DND-41 (cell line): ENCODE results near the gene MOV10L1.

ENCODE experiments used
- ATAC-seq: fragments of 200-7000 bp; cut with Tn5 transposase; 3 replicates; pipeline ENCODE4 v1.9.1; 2021; ENCODE audit warnings: low read depth; ENCODE audit not compliant: insufficient read depth
- DNase-seq: peaks from one replicate; pipeline ENCODE4 v3.0.0-alpha.2; 2020
- H2AFZ ChIP-seq: 2 replicates; pipeline ENCODE4 v1.6.0; 2012; ENCODE audit warnings: low read depth, low read length
- H3K27ac ChIP-seq: 2 replicates; pipeline ENCODE4 v1.5.1; 2012; ENCODE audit warnings: low read length, inconsistent platforms
- H3K27me3 ChIP-seq: fragments of 200-600 bp; sonication (generic); 2 replicates; pipeline ENCODE4 v1.6.0; 2012; ENCODE audit warnings: low read length, mild to moderate bottlenecking, inconsistent platforms; ENCODE audit not compliant: insufficient read depth, poor library complexity
- H3K36me3 ChIP-seq: 2 replicates; pipeline ENCODE4 v1.5.1; 2012; ENCODE audit warnings: low read length, inconsistent platforms; ENCODE audit not compliant: insufficient read depth
- H3K4me1 ChIP-seq: 2 replicates; pipeline ENCODE4 v1.5.1; 2012; ENCODE audit warnings: mild to moderate bottlenecking, low read length; ENCODE audit not compliant: insufficient read depth
- H3K4me2 ChIP-seq: 2 replicates; pipeline ENCODE4 v1.6.0; 2012; ENCODE audit warnings: mild to moderate bottlenecking, moderate library complexity, low read length, inconsistent platforms; ENCODE audit not compliant: insufficient read depth
- H3K4me3 ChIP-seq, 2 experiments: fragments of 200-600 bp in 1 of 2; shearing (Covaris generic) in 1 of 2; 2 replicates each; pipeline ENCODE4 v1.5.1; 2012 to 2016; ENCODE audit warnings: inconsistent platforms in 2 of 2, low read length in 2 of 2, mild to moderate bottlenecking in 2 of 2, low read depth in 1 of 2, moderate library complexity in 1 of 2
- H3K79me2 ChIP-seq: 2 replicates; pipeline ENCODE4 v1.6.0; 2012; ENCODE audit warnings: low read length, inconsistent platforms; ENCODE audit not compliant: insufficient read depth
- H3K9ac ChIP-seq: 2 replicates; pipeline ENCODE4 v1.6.0; 2012; ENCODE audit warnings: low read depth, mild to moderate bottlenecking, inconsistent platforms, low read length, moderate library complexity
- H3K9me3 ChIP-seq: 2 replicates; pipeline ENCODE4 v1.5.1; 2012; ENCODE audit warnings: low read length, moderate library complexity, mild to moderate bottlenecking, inconsistent platforms; ENCODE audit not compliant: insufficient read depth, severe bottlenecking
- H4K20me1 ChIP-seq: 2 replicates; pipeline ENCODE4 v1.6.0; 2012; ENCODE audit warnings: low read length; ENCODE audit not compliant: insufficient read depth
- CTCF ChIP-seq: IDR thresholded peaks from 2 replicates; pipeline ENCODE4 v1.5.1; 2012; ENCODE audit warnings: borderline replicate concordance, low read length, moderate library complexity, mild to moderate bottlenecking; ENCODE audit not compliant: poor library complexity, severe bottlenecking; ENCODE audit errors: extremely low read depth
- EZH2 ChIP-seq: IDR thresholded peaks from 3 replicates; pipeline ENCODE4 v1.6.1; 2012; ENCODE audit warnings: borderline replicate concordance, low read depth, mild to moderate bottlenecking, moderate library complexity, low read length, inconsistent platforms; ENCODE audit not compliant: severe bottlenecking

The MOV10L1 gene

DNA sequence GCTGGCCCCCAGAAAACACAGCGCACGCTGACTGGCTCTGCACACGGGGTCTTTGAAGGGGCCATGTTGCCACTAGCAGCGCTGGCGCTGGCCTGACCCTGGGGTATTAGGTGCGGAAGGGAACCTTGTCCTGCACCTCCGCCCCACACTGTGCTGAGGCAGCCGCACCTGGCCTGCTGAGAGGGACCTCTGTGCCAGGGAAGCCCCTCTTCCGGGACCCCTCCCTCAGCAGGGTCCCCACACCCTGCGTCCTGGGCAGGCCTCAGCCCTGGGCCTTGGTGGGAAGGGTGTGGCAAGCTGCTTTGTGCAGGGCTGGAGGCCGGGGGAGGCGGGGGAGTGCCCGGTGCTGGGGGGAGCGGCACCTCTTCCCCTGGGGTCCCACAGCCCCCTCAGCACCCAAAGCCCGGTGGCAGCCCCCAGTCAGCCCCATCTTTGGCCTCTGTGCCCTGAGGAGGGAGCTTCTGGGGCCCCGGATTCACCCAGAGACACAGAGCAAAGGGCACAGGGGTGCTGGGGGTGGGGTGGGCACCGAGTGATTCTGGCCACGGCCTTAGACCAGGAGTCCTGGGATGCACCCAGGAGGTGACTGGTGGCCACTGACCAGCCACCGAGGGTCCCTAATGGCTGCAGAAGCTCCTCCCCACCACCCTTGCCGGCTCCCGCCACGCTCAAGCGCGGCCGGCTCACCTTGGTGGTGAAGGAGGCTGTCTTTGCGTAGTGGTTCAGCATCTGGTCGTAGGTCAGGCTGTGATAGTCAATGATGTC, 43.1 kb upstream of the MOV10L1 start:
- Histone ChIP-seq H3K36me3 (no peaks in the 10 kb centered on the region), H3K27me3 (no peaks in the 10 kb centered on the region), H3K79me2 (no peaks in the 10 kb centered on the region), H3K4me1 (no peaks in the 10 kb centered on the region), H3K9ac (no peak overlapping the region), H4K20me1 (0 out of 2 replicates have a peak, but pooled peaks cover 4% of the 10 kb centered on the region), H2AFZ (no peak overlapping the region), H3K4me2 (no peak overlapping the region), H3K9me3 (no peaks in the 10 kb centered on the region), H3K4me3 (no peak overlapping the region), H3K27ac (no peak overlapping the region)
- TF ChIP-seq CTCF (no peak), EZH2 (no peak)
- DNase-seq (no peak), ATAC-seq (no peak)

- Histone ChIP-seq H3K4me3 (no peak overlapping the region), H3K27me3 (no peaks in the 10 kb centered on the region), H3K4me2 (no peak overlapping the region), H3K27ac (no peak overlapping the region), H3K36me3 (no peaks in the 10 kb centered on the region), H4K20me1 (0 out of 2 replicates have a peak, but pooled peaks cover 4% of the 10 kb centered on the region), H3K79me2 (no peaks in the 10 kb centered on the region), H3K9me3 (no peaks in the 10 kb centered on the region), H2AFZ (no peak overlapping the region), H3K9ac (no peak overlapping the region), H3K4me1 (no peaks in the 10 kb centered on the region)
- DNase-seq = no peak
- no peak for TF ChIP-seq CTCF
- TF ChIP-seq EZH2 = no peak
- no peak for ATAC-seq
These were observed 42.5 kb upstream of the MOV10L1 start for GRCh38 chr22:50047346-50047745.

GRCh38 chr22:50048061-50048765, 41.6 kb upstream of the MOV10L1 start:
- DNase-seq (no peak), ATAC-seq (no peak)
- Histone ChIP-seq H3K4me2 (no peak overlapping the region), H3K4me3 (no peak overlapping the region), H4K20me1 (0 out of 2 replicates have a peak, but pooled peaks cover 4% of the 10 kb centered on the region), H3K4me1 (no peaks in the 10 kb centered on the region), H3K27ac (no peak overlapping the region), H2AFZ (no peak overlapping the region), H3K36me3 (no peaks in the 10 kb centered on the region), H3K9ac (no peak overlapping the region), H3K9me3 (no peaks in the 10 kb centered on the region), H3K79me2 (no peaks in the 10 kb centered on the region), H3K27me3 (no peaks in the 10 kb centered on the region)
- TF ChIP-seq CTCF (no peak), EZH2 (no peak)
